Activated CD8-positive, alpha-beta T cell treated with anti-CD3 and anti-CD28 coated beads for 36 hours (primary cell): ENCODE data around the gene ANKRD33B. TPM values are rescaled to one million over a fixed set of nuclear protein-coding genes. Genes with fewer than 3 reads are reported as not detected.

Experiments used
- ATAC-seq: fragments of 200-7000 bp; cut with Tn5 transposase; one replicate; pipeline ENCODE4 v1.10.0; 2021; ENCODE audit warnings: mild to moderate bottlenecking, moderate library complexity
- CTCF ChIA-PET: fragments of 350-600 bp; sonication (Branson Sonifier 250); formaldehyde crosslinking; loops from one replicate; lab custom pipeline; 2021; ENCODE audit warnings: antibody characterized with exemption; lab: Charles Lee
- POLR2A ChIA-PET: fragments of 350-600 bp; sonication (Branson Sonifier 250); formaldehyde crosslinking; loops from one replicate; lab custom pipeline; 2021; ENCODE audit warnings: antibody characterized with exemption; lab: Charles Lee
- DNase-seq: peaks from one replicate; pipeline ENCODE4 v3.0.0-alpha.2; 2020
- H3K27ac Mint-ChIP-seq: one replicate; pipeline ENCODE4 v1.8.0; 2021; ENCODE audit warnings: mild to moderate bottlenecking, mixed read lengths
- H3K27me3 Mint-ChIP-seq: one replicate; pipeline ENCODE4 v1.8.0; 2021; ENCODE audit warnings: mixed read lengths
- H3K36me3 Mint-ChIP-seq: one replicate; pipeline ENCODE4 v1.8.0; 2021; ENCODE audit warnings: low read depth, mixed read lengths
- H3K4me1 Mint-ChIP-seq: one replicate; pipeline ENCODE4 v1.8.0; 2021; ENCODE audit warnings: low read depth, mixed read lengths
- H3K4me3 Mint-ChIP-seq: one replicate; pipeline ENCODE4 v1.8.0; 2021; ENCODE audit warnings: mild to moderate bottlenecking, moderate library complexity, mixed read lengths
- H3K9me3 Mint-ChIP-seq: one replicate; pipeline ENCODE4 v1.8.0; 2021; ENCODE audit warnings: mixed read lengths
- intact Hi-C: fragments of 100-400 bp; cut with micrococcal nuclease; formaldehyde crosslinking; loops from one replicate; pipeline ENCODE4 v1.10.0; 2022
- total RNA-seq, 2 experiments: library from RNA; stranded (reverse); gene quantifications; one replicate each; pipeline ENCODE4 v1.2.3, GENCODE V29; 2021
- TF ChIP-seq, protein P1 (sequence below): fragments of 200-600 bp; IDR thresholded peaks from one replicate; pipeline ENCODE4 v1.8.0; 2022; ENCODE audit warnings: antibody characterized with exemption, mild to moderate bottlenecking

The ANKRD33B gene
- total RNA-seq, 2 experiments from 2014 or later, result 13.6 to 13.8 TPM

DNA sequence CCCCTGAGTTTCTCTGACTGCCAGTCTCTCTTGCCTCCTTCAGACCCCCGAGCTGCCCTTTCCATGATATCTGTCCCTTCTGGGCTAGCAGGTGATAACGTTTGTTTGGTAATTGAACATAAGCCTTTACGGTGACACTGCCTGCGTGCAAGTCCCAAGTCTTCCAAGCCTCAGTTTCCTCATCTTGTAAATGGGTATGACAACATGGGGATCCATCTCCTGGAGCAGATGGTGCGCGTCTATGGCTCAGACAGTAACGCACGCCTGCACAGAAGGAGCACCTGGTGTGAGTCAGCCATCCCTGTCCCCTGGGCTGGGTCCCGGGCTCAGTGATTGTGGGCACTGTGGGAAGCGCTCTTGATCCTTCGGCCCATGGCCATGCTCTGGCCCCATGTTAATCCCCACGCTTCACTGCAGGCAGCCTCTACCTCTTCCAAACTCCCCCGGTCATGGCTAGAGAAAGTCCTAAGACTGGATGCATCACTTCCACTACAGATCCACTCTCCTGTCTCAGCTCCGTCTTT lies 111.4 kb downstream of the ANKRD33B start:
- ATAC-seq, result no peak
- Mint-ChIP-seq H3K4me3 (no peak overlapping the region), H3K27me3 (peaks cover 1% of the 10 kb centered on the region), H3K9me3 (peaks cover 4% of the 10 kb centered on the region), H3K36me3 (peaks cover 23% of the 10 kb centered on the region), H3K4me1 (no peaks in the 10 kb centered on the region), H3K27ac (no peak overlapping the region)
- ChIA-PET POLR2A (no interaction called here), CTCF (interaction anchor here (2.3 kb wide), 1 partner anchor 14 kb away, joined by 4 read pairs; no protein-coding TSS in a partner anchor)
- intact Hi-C loops, result no loop called here
- DNase-seq, result no peak
- TF ChIP-seq, protein P1, sequence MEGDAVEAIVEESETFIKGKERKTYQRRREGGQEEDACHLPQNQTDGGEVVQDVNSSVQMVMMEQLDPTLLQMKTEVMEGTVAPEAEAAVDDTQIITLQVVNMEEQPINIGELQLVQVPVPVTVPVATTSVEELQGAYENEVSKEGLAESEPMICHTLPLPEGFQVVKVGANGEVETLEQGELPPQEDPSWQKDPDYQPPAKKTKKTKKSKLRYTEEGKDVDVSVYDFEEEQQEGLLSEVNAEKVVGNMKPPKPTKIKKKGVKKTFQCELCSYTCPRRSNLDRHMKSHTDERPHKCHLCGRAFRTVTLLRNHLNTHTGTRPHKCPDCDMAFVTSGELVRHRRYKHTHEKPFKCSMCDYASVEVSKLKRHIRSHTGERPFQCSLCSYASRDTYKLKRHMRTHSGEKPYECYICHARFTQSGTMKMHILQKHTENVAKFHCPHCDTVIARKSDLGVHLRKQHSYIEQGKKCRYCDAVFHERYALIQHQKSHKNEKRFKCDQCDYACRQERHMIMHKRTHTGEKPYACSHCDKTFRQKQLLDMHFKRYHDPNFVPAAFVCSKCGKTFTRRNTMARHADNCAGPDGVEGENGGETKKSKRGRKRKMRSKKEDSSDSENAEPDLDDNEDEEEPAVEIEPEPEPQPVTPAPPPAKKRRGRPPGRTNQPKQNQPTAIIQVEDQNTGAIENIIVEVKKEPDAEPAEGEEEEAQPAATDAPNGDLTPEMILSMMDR, result no peak

DNA sequence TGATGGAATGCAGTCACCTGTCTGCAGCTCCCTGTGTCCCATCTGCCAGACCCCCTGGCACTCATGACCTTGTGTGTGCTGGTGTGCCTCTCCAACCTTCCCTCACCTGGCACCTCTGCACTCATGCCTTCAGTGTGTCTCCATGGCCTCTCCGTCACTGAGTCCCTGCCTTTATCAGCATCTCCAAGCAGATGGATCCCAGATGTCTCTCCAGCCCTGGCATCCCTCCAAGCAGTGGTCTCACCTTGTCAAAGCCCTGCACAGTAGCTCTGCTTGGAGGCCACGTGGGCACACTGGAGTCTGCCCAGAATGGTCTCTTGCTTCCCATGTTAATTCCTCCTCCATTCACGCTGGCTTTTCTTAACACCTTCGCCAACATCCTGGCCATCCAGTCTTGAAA lies 112.4 kb downstream of the ANKRD33B start:
- CTCF ChIA-PET, result interaction anchor here (2.3 kb wide), 1 partner anchor 13 kb away, joined by 4 read pairs; no protein-coding TSS in a partner anchor
- no peak for ATAC-seq
- Mint-ChIP-seq H3K27ac (no peak overlapping the region), H3K4me3 (no peak overlapping the region), H3K4me1 (no peaks in the 10 kb centered on the region), H3K9me3 (peaks cover 4% of the 10 kb centered on the region), H3K27me3 (no peaks in the 10 kb centered on the region), H3K36me3 (peaks cover 30% of the 10 kb centered on the region)
- TF ChIP-seq, protein P1, result no peak
- POLR2A ChIA-PET, result no interaction called here
- no peak for DNase-seq
- intact Hi-C loops, result no loop called here

DNA sequence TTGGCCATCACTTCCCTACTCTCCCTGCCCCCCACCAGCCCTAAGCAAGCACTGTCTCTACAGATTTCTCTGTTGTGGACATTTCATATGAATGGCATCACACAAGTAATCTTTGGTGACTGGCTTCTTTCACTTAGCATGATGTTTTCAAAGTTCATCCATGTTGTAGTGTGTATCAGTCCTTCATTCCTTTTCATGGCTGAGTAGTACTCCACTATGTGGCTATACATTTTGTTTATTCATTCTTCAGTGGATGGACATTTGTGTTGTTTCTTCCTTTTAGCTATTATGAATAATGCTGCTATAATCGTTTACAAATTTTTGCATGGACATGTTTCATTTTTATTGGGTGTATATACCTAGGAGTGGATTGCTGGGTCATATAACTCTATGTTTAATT lies 113.1 kb downstream of the ANKRD33B start:
- CTCF ChIA-PET, result interaction anchor here (0.7 kb wide), 1 partner anchor 13 kb away, joined by 3 read pairs; no protein-coding TSS in a partner anchor
- Mint-ChIP-seq H3K4me3 (no peak overlapping the region), H3K27me3 (no peaks in the 10 kb centered on the region), H3K36me3 (peaks cover 30% of the 10 kb centered on the region), H3K9me3 (peaks cover 4% of the 10 kb centered on the region), H3K4me1 (no peaks in the 10 kb centered on the region), H3K27ac (no peak overlapping the region)
- no peak for DNase-seq
- POLR2A ChIA-PET, result no interaction called here
- ATAC-seq, result no peak
- intact Hi-C loops, result no loop called here
- TF ChIP-seq, protein P1, result no peak

DNA sequence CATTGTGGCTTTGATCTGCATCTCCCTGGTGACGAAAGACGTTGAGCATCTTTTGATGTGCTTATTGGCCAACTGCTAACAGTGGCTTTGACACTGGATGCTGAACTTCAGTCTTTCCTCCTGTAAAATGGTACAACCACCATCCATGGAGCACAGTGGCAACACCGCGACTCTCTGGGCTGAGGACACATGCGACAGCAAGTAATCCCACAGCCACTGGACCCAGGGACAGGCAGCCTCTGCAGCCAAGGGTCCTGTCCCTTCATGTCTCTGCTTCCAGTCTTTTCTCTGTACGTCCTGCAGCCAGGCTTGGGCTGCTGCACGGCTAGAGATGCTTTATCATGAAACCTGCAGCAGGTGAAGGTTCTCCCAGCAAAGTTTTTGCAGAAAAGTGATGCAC lies 113.7 kb downstream of the ANKRD33B start:
- Mint-ChIP-seq H3K27me3 (no peaks in the 10 kb centered on the region), H3K4me3 (no peak overlapping the region), H3K9me3 (peaks cover 4% of the 10 kb centered on the region), H3K36me3 (peaks cover 30% of the 10 kb centered on the region), H3K4me1 (no peaks in the 10 kb centered on the region), H3K27ac (no peak overlapping the region)
- ChIA-PET POLR2A (no interaction called here), CTCF (no interaction called here)
- ATAC-seq (no peak), DNase-seq (no peak)
- TF ChIP-seq, protein P1, result no peak
- intact Hi-C loops, result no loop called here

DNA sequence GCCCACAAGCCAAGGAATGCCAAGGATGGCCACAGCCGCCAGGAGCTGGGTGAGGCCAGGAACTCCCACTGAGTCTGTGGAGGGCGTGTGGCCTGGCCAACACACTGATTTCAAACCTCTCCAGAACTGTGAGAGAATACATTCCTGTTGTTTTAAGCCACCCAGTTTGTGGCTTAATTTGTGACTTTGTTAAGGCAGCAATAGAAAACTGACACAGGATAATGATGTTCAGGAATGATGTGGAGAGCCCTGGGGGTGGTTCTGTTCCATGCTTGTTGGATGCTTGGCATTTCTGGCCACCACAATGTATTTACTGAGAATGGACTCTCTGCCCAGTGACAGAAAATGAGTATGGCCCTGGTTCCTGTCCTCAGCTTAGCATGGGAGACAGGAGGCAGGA lies 114.4 kb downstream of the ANKRD33B start:
- DNase-seq, result no peak
- ChIA-PET CTCF (no interaction called here), POLR2A (interaction anchor here (2.0 kb wide), 1 partner anchor 12 kb away, joined by 6 read pairs; no protein-coding TSS in a partner anchor)
- TF ChIP-seq, protein P1, result no peak
- intact Hi-C loops, result no loop called here
- no peak for ATAC-seq
- Mint-ChIP-seq H3K4me3 (no peak overlapping the region), H3K27me3 (no peaks in the 10 kb centered on the region), H3K36me3 (peaks cover 33% of the 10 kb centered on the region), H3K9me3 (peaks cover 4% of the 10 kb centered on the region), H3K27ac (no peak overlapping the region), H3K4me1 (no peaks in the 10 kb centered on the region)
